DOHH2 (cell line): ENCODE data around the gene TNFAIP3.

Experiments
- CTCF ChIP-seq: fragments of 200-600 bp; sonication (generic); IDR thresholded peaks from one replicate; pipeline ENCODE4 v1.5.1; 2014; ENCODE audit warnings: antibody characterized with exemption, mild to moderate bottlenecking, low read depth, low read length; ENCODE audit not compliant: poor library complexity, severe bottlenecking
- EZH2phosphoT487 ChIP-seq: fragments of 200-600 bp; sonication (generic); IDR thresholded peaks from 2 replicates; pipeline ENCODE4 v1.6.1; 2017; ENCODE audit warnings: borderline replicate concordance, mild to moderate bottlenecking, antibody characterized with exemption, low read length, moderate library complexity, mixed read lengths

- TF ChIP-seq CTCF = no peak
- no peak for TF ChIP-seq EZH2phosphoT487
Observed at GRCh38 chr6:137884149-137884909, 17.3 kb downstream of the TNFAIP3 start.
